ENCODE data around the gene MEF2B. TPM values are rescaled to one million over a fixed set of nuclear protein-coding genes. Genes with fewer than 3 reads are reported as not detected.
A peak's percentile ranks its signal among the peaks of the same experiment; 100 is the strongest.
"Not testable (repeated sequence)": the region's sequence is repeated elsewhere in the genome, so short reads cannot be mapped to it uniquely, and the experiment has no call there.

MEF2B gene
- total RNA-seq, 2 donors from 2014 or later, result 0.21 to 0.55 TPM

GRCh38 chr19:19201697-19202630 lies 31.9 kb upstream of the MEF2B start:
- intact Hi-C loops (cut with DNase I), result no loop called here
- DNase-seq (no peak), ATAC-seq (no peak)

DNA sequence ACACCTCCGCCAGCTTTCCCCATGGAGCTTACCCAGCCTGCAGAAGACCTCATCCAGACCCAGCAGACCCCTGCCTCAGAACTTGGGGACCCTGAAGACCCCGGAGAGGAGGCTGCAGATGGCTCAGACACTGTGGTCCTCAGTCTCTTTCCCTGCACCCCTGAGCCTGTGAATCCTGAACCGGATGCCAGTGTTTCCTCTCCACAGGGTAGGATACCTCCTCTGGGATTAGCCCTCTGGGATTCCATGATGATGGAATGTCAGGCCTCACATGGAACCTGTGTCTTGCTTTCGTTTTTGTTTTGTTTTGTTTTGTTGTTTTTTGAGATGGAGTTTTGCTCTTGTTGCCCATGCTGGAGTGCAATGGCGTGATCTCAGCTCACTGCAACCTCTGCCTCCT lies 23.9 kb upstream of the MEF2B start:
- DNase-seq (no peak), ATAC-seq (no peak)
- intact Hi-C loops (cut with DNase I), result loop anchor here in 1 of 2 donors (10.0 kb wide), 1 partner anchor 131 kb away; the partner anchor contains the start of genes MAU2 and SUGP1

DNA sequence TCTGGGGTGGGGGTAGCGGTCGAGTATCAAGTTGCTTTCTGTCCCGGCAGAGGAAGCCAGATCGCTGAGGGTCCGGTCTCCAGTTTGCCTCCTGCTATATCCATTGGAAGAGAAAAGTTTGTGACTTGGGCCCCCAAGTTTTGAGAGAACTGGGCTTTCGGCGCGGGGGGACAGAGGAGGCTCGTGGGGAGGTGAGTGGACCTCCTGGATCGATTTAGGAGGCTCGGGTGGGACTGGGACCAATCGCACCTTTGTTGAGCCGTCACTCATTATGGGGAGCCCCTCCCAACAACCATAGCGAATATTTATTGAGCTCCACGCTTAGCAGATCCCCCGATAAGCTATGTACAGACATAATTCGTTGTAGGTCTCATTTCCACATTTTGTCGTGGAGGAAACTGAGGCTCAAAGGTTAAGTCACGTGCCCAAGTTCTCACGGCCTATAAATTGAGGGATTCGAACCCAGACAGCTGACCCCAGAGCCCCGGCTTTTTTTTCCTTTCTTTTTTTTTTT lies 22.9 kb upstream of the MEF2B start:
- ATAC-seq, result peak in 1 of 2 donors; percentile 1

DNA sequence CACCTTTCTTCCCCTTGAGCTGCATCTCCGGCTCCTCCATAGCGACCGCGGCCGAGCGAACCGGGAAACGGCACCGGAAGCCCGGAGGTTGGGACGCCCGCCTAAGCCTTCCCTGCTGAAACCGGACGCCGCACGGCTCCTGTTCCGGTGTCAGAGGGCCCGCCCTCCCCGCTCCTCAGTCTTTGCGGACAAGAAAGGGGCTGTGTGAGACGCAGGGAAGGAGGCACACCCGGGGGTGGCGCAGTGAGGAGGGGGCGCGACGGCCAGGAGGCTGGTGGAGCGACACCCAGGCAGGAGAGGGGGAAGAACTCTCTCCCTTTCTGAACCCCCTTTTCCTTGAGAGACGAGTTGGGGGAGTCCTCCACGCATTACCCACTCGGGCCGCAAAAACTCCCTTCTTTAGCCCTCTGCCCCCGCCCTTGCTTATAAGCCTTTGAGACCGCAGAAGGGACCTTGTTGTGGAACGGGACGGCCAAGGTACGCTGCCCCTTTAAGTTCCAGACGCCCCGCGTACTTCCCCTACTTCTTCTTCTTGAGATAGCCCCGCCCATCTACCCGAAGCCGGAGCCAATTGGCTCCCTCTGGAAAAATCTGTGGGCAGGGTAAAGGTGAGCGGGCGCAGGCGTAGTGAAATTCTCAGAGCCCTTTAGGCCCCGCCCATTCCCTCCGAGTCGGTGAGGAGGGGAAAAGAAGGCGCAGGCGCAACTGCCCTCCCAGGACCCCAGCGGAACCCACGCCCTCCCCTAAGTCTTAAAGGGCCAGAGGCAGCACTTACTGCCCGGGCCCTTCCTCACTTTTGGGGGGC lies 22.2 kb upstream of the MEF2B start, which contains the start of the genes BORCS8 and RFXANK:
Gene BORCS8, minus strand, starts transcription at position 75 of the 805 bp plus-strand sequence. Its CDS starts 35 bp downstream, at position 40.
Gene RFXANK, plus strand, starts transcription at position 181 of the 805 bp plus-strand sequence. CDS start 1,689 bp downstream, outside the sequence.
- ATAC-seq (peak; percentile 97), DNase-seq (peak; percentile 99)
- intact Hi-C loops (cut with DNase I), result loop anchor here in 1 of 2 donors (10.0 kb wide), 1 partner anchor 133 kb away; the partner anchor contains the start of genes MAU2 and SUGP1

More for the DNA sequence above, 22.9 kb upstream of the MEF2B start:
- no peak for DNase-seq
- intact Hi-C loops (cut with DNase I), result loop anchor here in 1 of 2 donors (10.0 kb wide), 1 partner anchor 132 kb away; the partner anchor contains the start of genes MAU2 and SUGP1

DNA sequence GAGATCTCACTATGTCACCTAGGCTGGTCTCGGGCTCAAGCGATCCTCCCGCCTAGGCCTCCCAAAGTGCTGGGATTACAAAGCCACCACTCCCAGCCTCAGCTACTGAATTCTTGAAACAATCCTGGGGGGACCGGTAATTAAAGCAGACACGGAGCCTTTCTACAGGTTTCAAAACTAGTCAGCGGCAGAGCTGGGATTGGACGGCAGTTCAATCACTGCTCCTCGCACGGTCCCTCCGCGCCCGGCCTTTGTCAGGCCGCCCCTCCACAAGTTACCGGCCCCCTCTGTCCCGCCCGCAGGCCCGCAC lies 21.7 kb upstream of the MEF2B start:
- ATAC-seq (no peak), DNase-seq (no peak)
- intact Hi-C loops (cut with DNase I), result loop anchor here in 1 of 2 donors (10.0 kb wide), 1 partner anchor 133 kb away; the partner anchor contains the start of genes MAU2 and SUGP1

DNA sequence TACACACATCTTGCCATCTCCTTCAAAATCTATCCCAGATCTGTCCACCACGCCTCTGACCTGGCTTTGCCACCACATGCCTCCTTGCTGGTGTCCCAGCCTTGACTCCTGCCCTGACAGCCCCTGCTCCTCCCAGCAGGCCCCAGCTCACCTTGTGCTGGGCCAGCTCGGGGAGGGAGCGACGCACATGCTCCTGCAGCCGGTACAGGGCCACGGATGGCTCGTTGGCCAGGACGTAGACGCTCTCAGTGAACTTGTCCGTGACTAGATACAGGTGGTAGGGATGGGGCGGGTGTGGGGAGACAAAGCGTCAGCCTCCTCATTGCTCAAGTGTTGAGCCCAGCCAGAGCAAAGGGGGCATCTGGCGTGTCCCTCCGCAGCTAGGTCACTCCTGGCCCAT lies 16.7 kb upstream of the MEF2B start:
- DNase-seq (no peak), ATAC-seq (no peak)
- intact Hi-C loops (cut with DNase I), result no loop called here

DNA sequence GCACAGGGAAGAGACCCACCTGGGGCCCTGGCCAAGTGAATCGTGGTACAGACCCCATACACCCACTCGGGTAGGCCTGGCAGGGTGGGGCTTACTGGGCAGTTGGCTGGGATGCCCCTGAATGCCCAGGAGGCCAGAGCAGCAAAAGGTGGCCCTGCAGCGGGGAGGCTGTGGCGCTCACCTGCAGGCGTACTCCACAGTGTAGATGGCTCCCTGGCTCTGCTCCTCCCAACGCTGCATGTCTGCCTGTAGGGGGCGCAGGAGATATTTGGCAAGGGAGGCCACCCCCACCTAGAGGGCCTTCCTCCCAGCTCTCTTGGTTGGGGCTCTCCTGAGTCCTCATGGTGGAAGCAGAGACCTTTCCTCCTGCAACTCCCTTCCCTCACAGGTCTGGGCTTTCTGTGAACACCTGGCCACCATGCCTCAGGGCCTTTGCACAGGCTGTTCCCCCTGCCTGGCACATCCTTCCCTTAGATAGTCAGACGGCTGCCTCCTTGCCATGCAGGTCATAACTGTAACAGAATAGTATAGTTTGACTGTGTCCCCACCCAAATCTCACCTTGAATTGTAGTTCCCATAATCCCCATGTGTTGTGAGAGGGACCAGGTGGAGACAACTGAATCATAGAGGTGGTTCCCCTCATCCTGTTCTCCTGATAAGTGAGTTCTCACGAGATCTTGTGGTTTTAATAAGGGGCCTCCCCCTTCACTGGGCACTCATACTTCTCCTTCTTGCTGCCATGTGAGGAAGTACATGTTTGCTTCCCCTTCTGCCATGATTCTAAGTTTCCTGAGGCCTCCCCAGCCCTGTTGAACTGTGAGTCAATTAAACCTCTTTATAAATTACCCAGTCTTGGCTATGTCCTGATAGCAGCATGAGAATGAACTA lies 16.0 kb upstream of the MEF2B start:
- DNase-seq (no peak), ATAC-seq (peak in 1 of 2 donors; percentile 47)
- intact Hi-C loops (cut with DNase I), result no loop called here

DNA sequence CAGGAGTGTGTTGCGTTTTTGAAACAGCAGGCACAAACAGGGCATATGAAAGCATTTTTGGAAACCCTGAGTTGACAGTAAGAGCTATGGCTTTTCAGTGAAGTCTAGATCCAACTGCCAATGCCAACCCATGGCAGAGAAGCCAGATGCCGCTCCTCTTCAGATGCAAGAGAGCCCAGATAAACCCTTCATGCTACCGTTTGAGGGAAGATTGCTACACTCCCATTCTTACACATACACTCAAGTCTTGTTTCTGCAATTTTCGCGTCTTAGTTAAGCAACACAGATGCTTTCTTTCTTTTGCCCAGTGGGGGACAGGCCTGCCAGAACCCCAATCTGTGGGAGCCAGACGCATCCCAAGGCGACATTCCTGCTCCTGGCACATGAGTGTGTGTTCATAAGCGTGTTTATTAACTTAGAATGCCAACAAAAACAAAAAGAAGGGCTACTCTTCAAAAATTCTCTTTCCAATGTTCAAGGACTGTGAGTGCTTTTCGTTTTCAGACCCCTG lies 11.5 kb upstream of the MEF2B start:
- intact Hi-C loops (cut with DNase I), result no loop called here
- DNase-seq, result no peak
- ATAC-seq, result peak in 1 of 2 donors; percentile 75

DNA sequence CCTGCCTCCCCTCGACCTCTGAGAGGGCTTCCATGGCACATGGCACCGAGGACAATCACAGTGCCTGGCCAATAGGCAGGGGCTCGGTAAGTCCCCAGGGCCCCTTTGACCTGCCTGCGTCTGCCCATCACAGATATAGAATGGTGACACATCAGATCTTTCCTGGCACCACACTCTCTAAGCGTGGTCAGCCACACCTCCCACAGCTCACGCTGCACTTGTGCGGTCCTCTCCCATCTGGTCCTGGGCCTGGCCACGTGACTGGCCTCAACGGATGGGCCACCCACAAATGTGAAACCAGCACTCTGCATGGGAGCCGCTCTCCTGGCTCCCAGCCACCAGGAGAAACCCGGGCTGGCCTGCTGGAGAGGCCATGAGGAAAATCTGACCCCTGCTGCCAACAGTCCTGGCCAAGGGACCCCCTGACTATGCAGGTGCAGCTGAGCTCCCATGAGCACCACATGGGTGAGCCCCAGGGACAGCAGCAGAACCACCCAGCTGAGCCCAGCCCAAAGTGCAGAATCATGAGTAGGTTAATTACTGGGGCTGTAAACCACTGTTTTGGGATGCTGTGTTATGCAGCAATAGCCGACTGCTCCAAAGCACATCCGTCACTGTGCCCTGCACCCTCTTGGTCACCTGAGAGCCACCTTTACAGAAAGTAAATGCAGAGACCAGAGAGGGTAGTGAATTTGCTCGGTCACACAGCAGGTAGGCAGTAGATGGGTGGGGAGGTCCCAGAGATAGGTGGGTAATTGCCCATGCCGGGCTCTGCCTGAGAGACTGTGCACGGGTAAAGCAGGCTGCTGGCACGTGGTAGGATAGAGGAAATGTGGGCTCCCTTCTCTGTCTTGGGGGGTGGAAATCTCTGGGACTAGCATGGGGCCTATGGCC lies 9.7 kb upstream of the MEF2B start:
- intact Hi-C loops (cut with DNase I), result no loop called here
- no peak for DNase-seq
- ATAC-seq, result no peak

GRCh38 chr19:19176950-19177349 lies 6.9 kb upstream of the MEF2B start:
- ATAC-seq, result no peak
- no peak for DNase-seq
- intact Hi-C loops (cut with DNase I), result no loop called here

DNA sequence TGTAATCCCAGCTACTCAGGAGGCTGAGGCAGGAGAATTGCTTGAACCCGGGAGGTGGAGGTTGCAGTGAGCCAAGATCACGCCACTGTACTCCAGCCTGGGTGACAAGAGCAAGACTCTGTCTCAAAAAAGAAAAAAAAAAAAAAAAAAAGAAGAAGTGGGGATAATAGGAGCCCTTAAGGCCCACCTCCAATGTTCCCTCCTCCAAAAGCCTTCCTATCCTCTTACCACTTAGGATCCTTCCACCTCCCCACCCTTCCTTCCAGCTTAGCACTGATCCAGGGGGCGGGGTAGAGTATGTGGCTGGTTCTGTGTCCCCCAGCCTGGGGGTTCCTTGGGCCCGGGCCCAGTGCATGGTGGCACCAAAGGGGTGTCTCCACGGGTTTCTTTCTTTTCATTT lies 3.2 kb upstream of the MEF2B start:
- ATAC-seq; DNase-seq; intact Hi-C loops (cut with DNase I): not testable (repeated sequence)

GRCh38 chr19:19171821-19172532 lies 1.9 kb upstream of the MEF2B start:
- ATAC-seq (peak in 1 of 2 donors; percentile 36), DNase-seq (no peak)
- intact Hi-C loops (cut with DNase I), result no loop called here

- intact Hi-C loops (cut with DNase I), result no loop called here
- ATAC-seq, result no peak
Observed at GRCh38 chr19:19170873-19171672, 1.0 kb upstream of the MEF2B start.

DNA sequence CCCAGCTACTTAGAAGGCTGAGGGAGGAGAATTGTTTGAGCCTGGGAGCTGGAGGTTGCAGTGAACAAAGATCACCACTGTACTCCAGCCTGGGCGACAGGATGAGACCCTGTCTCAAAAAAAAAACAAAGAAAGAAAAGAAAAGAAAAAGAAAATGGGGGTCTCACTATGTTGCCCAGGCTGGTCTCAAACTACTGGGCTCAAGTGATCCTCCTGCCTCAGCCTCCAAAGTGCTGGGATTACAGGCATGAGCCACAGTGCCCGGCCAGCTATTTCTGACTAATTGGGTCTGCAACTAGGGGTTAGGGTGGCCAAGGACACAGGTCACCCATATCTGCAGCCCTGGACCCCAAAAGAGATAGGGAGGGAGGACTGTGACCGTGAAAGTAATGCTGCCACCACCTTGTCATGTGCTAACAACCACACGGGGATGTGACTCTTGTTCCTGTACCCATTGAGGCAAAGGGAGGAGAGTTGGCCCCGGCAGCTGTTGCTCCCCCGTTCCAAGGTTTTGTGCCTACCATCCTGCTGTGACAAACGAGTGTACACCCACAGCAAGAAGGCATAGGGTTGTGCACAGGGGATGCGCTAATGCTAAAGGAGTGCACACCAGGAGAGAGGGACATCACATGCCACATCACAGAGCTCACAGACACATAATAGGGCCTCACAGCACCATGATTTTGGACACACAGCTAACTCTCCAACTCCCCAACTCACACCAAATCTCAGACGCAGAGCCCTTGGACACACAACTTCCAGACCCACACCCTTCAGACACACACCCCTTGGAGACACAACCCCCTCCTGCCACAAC lies 619 bp downstream of the MEF2B start:
- intact Hi-C loops (cut with DNase I), result no loop called here
- no peak for DNase-seq
- ATAC-seq, result peak in 1 of 2 donors; percentile 4

More at GRCh38 chr19:19170873-19171672, 1.0 kb upstream of the MEF2B start:
- DNase-seq, result no peak

DNA sequence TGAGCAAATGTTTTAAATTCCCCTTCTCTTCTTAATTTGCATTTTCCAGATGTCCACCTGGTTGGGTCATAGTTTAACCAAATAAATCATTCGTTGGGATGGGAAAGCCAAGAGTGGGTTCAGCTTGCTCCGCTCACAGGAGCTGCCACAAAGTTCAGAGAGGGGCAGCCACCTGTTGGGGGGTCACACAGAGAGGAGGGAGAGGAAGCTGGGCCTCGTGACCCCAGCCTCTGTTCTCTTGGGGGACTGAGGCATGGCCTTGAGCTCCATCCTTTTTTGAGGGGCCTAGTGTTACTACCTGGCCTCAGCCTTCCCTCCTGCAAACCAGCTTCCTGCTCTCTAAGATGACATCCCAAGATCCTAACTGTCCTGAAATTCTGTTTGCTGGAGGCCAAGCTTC lies 2.5 kb downstream of the MEF2B start:
- DNase-seq, result no peak
- intact Hi-C loops (cut with DNase I), result no loop called here
- ATAC-seq, result no peak

All from left cardiac atrium (tissue), 4 donors.